GM23338 (cell line): Measurements from ENCODE around the gene CD40.

ENCODE experiments used
- EZH2 ChIP-seq: fragments of 200-600 bp; sonication (generic); IDR thresholded peaks from one replicate; pipeline ENCODE4 v1.8.0; 2017; ENCODE audit warnings: antibody characterized with exemption, mild to moderate bottlenecking, low read depth; ENCODE audit not compliant: unreplicated experiment
- EZH2phosphoT487 ChIP-seq: fragments of 200-600 bp; sonication (generic); IDR thresholded peaks from one replicate; pipeline ENCODE4 v1.8.1; 2018; ENCODE audit warnings: antibody characterized with exemption; ENCODE audit not compliant: unreplicated experiment

DNA sequence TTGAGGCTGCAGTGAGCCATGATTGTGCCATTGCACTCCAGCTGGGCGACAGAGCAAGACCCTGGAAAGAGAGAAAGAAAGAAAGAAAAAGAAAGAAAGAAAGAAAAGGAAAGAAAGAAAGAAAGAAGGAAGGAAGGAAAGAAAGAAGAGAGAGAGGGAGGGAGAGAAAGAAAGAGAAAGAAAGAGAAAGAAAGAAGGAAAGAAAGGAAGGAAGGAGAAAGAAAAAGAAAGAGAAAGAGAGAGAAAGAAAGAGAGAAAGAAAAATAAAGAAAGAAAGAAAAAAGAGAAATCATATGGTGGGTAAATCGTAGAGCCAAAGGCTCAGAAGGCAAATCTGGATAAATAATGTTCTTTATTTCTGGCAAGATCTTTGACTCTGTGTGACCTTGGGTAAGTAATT, 53.4 kb downstream of the CD40 start:
- TF ChIP-seq EZH2: no peak
- TF ChIP-seq EZH2phosphoT487: no peak
